HUDEP-2 (cell line): ENCODE results near the gene F2R.
"Not testable (repeated sequence)": the region's sequence is repeated elsewhere in the genome, so short reads cannot be mapped to it uniquely, and the experiment has no call there.

Experiments
- DNase-seq, 76 experiments: peaks; one replicate each; lab custom pipeline; 2025; ENCODE audit not compliant: unreplicated experiment in 76 of 76; lab: John Stamatoyannopoulos, UW

The F2R gene

DNA sequence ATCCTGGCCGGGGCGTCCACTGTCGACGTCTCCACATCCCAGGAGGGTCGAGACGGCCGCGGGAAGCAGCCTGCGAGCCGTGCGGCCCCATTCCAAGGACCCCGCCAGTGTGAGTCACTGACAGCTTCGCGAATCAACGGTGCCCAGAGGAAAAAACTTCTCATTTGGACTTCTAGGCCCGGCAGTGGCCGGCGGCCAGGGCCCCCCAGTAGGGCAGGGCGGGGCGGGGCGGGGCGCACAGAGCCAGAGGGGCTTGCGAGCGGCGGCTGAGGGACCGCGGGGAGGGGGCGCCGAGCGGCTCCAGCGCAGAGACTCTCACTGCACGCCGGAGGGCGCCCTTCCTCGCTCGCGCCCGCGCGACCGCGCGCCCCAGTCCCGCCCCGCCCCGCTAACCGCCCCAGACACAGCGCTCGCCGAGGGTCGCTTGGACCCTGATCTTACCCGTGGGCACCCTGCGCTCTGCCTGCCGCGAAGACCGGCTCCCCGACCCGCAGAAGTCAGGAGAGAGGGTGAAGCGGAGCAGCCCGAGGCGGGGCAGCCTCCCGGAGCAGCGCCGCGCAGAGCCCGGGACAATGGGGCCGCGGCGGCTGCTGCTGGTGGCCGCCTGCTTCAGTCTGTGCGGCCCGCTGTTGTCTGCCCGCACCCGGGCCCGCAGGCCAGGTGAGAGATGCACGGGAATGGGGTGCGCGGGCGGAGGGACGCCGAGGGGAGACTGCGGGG is at the start of gene F2R:
TSS of gene F2R (plus strand) at position 391 of the 720 bp plus-strand sequence. CDS start at position 573, 182 bp downstream.
- DNase-seq: peak in 30 of 76 experiments; percentile 8 to 56 (median 22)

DNA sequence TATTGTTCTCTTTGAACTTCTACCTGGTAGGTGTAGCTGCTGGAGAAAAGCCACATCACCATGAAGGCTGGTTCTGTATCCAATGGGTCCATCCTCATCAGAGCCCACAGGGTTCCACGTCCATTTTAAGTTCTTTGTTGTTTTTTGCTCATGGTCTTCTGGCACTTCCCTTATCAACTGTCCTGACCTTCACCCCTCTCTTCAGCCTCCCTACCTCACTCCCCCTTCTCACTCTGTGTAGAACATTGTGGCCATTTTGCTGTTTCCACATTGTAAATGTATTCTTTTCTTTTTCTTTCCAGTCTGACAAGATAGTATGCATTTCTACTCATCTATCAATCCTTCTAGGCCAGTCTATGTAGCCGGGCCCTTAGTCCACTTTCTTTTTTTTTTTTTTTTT is 48.4 kb upstream of the F2R start:
- DNase-seq: no peak

DNA sequence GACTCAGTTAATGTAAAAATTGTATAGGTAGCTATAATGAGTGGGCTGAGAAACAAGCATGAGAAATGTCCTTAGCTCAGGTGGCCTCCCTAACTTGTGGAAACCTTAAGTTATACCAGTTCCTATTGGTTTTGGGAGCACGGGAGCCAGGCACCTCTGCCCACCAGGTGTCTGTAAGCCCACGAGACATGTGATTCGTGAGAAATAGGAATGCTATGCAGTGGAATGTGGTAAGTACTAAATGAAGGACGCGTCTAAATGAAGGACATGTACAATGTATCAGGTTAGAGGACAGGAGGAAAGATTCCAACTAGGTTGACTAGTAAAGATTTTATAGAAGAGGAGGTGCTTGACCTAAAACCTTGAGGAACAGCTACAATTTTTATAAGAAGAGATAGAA is 46.7 kb upstream of the F2R start:
- no peak for DNase-seq

DNA sequence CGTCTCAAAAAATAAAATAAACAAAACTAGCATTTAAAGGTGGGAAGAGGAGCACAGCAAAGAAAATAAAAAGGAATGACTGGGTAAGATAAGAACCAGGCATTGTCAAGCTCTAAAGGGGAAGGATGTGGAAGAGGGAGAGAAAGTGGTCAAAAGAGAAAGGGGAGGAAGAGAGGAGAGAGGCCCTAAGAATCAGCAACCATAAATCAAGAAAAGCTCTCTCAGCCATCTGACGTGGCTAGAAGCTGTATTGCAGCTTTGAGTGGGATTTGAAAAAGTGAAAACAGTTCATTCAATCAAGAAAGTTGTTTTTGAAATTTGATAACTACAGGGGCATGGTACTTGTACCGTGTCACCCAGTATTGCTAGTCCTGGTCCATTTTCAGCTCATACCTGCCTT is 45.4 kb upstream of the F2R start:
- no peak for DNase-seq

DNA sequence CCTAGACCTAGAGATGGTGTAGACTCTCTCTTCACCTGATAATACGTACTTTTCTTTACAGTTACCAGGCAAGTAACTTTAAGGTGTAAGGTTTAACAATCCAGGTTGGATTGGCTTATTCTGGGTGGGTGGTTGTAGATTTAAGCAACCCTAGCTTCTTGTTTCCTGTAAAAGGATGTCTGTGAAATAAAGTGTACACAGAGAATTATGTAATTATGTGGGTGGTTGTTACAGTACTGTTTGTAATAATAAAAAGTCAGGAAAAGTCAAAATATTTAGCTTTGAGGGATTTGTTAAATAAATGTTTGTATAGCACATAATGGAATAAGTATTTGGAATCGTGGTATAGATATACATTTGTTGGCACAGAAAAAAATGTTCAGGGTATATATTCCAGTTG is 43.7 kb upstream of the F2R start:
- DNase-seq: no peak

DNA sequence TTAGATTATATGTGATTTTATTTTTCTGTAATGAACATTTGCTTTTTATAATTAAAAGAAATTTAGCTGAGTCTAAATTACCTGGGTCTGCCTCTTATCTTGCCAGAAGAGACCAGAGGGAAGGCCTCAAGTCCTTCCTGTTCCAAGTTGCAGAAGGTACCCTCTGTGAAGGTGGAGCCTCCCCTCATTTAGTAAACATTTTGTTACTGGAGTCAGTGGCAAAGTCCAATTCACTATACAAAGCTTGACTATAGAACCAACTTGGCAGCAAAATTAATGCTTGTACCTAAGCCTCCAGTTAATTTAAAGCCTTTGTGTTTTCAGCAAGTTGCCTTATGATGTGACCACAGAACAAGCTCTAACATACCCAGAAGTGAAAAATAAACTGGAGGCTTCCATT is 42.8 kb upstream of the F2R start:
- no peak for DNase-seq

DNA sequence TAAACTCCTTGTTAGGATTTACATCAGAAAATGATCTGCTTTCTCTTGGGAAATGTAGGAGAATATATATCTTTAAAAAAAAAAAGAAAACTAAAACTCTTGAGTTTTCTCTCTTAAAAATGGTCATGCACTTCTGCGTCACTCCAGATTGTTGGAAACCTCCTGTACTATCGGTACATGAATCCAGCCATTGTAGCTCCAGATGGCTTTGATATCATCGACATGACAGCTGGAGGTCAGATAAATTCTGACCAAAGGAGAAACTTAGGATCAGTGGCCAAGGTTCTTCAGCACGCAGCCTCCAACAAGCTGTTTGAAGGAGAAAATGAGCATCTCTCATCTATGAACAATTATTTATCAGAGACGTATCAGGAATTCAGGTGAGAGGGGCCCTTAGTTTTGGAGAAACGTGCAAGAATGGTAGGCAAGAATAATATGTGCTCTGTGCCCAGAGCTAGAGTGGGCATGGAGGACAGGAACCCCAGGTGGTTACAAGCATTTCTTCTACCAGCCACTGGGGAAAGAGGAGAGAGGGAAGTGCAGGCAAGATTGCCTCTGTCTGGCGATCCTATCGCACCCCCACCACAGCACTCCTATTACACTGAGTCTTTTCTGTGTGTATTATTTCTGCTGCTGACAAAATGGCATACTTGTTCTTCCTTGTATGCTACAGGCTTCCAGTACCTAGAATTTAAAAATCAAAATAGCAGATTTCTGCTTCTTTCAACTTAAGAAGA is 41.4 kb upstream of the F2R start:
- DNase-seq: no peak

DNA sequence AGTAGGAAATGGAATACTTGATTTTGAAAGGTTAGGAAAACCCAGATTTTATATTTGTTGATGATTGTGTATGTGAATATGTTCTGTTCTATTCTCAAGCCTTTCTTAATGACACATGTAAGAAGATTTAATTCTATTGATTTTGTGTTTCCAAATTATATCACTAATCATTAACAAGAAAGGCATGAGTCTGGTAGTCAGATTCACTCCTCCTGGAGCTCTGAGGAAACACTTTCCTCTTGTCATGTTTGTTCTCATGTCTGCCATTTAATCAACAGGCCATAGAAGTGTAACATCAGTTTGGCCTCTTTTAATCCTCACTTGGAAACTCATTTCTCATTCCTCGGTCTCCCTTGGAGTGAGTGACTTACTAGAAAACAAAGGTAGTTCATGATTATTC is 40.6 kb upstream of the F2R start:
- no peak for DNase-seq

DNA sequence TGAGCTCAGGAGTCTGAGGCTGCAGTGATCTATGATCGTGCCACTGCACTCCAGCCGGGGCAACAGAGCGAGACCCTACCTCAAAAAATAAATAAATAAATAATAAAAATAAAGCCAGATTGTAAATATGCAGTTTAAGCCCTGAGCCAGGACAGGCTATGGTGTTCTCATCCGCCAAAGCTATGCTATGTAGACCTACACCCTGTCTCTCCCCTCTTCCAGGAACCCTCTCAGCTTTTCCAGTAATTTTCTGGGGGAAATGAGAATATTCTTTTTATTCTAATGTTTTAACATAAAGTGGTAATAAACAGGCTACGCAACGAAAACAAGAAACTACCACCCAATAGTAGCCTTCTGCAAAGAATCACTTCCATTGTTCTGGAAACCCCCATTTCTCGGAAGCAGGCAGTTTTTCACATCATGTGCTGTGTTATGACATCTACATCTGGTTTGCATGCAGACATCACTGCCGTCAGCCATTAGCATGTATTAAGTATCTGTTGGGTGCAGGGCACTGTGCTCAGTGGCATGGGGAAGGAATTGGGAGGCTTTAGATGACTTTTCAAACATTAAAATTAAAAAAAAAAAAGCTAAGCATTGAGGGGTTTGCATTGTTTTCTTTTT is 38.0 kb upstream of the F2R start:
- DNase-seq: no peak

DNA sequence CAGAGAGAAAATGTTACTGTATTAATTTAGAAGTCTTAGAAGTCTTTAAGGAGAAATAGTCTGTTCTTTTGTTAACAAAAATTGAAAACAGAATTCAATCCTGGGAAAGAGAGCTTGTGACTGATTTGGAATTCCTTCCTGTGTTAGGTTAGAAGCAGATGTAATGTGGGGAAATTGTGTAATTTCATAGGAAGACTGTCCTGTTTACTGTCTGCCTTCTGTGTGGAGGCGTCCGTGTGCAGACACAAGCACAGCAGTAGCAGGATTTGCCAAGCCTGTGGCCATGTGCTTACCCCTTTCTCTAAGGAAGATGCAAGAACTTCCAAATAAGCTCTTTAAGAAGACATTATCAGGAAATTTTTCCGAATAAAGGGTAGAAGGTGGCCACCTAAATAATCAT is 36.7 kb upstream of the F2R start:
- DNase-seq: no peak

DNA sequence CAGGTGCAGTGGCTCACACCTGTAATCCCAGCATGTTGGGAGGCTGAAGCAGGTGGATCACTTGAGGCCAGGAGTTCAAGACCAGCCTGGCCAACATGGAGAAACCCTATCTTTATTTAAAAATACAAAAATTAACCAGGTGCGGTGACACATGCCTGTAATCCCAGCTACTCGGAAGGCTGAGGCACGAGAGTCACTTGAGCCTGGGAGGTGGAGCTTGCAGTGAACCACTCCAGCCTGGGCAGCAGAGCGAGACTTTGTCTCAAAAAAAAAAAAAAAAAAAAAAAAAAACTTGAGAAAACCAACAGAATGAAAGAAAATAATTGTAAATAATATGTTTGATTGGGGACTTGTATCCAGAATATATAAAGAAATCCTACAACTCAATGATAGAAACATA is 35.1 kb upstream of the F2R start:
- DNase-seq: not testable (repeated sequence)

DNA sequence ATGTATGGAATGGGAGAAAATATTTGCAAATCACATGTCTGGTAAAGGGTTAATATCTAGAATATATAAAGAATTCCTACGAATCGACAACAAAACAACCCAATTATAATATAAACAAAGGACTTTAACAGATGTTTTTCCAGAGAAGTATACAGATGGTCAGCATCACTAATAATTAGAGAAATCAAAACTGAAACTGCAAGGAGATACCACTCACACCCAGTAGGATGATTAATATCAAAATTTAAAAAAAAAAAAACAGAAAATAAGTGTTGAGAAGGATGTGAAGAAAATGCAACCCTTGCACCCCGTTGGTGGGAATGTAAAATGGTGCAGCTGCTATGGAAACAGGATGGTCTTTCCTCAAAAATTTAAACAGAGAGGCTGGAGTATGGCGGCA is 34.6 kb upstream of the F2R start:
- DNase-seq: no peak

DNA sequence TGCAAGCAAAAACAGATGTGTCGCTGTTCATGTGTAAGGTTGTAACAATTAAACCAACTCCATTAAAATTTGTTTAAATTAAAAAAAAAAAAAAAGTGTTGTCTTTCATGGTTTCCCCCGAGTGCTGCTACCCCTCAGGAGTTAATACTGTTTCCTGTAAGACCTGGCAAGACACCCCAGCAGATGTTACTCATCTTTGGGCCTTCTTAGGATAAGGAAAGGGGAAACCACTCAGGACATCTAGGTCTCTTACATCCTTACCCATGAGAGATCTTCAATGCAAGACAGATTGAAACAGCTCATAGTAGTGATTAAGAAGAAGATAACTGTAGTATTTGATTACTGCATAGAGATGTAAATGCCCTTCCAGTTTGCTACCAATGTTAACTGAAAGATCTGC is 33.5 kb upstream of the F2R start:
- no peak for DNase-seq

DNA sequence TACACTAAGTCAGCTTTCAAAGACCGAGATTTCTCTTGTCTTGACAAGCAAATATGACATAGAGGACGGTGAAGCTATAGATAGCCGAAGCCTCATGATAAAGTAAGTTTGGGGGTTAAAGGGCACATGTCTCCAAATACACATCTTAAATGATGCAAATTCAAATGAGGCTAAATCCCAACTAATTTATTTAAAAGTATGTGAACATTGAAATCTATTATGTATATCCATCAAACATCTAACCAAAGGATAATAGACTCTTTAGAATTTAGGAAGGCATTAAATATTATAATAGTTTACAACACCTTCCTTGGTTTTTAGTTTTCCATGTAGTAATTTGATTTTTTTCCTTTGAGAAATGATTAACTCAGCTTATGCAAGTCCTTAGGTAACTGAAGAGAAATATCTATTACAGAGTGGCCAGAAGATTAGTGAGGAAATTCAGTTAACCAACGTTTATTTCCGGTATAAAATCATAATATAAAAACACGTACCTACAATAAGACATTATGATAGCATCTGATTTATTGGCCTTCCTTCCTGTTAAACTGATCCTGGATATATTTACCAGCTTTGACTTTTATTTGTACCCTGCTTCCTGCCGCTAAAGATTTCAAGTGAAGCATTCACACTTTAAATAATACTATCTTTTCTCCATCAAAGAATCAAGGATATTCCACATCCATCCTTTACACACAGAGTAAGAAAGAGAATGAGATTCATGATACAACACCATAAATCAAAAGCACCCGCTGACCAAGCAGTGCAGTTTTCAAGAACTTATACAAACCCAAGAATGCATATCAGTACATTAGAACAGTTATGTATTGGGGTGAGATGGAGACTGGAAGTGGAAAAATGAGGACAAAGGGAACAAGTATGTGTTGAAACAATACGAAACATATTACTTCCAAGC is 31.9 kb upstream of the F2R start:
- DNase-seq: no peak

DNA sequence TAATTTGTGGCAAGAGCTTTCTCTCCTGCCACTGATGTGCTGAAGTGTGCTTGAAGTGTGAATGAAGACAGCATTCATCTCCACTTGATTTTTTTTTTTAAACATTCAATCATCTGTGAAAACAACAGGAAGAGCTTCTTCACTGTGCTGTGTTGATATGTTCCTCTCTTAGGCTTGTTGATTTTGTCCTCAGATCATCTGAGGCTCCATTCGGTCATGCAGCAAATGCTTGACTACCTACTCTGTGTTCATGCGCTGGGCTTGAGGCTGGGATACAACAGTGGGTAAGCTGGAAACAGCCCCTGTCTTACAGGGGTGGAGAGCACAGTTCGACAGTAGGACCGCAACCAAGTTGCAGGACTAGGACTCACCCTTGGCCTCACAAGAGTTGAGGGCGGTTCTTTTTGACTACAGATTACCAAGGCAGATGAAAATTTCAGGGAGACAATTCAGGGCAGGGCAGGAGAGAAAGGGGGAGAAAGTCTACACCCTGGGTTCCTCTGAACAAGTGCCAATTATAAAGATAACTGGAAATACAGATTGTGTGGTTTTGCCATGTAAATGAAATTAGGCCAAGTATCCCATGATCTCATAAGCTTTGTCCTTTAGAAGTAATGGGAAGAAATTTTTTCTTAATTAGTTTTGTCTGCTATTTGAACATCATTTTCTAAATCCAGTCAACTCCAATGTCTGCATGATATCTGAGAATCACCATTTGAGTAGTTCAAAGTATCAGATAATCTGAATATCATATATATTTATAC is 31.0 kb upstream of the F2R start:
- peak in 16 of 76 experiments; percentile 4 to 47 (median 19) for DNase-seq

DNA sequence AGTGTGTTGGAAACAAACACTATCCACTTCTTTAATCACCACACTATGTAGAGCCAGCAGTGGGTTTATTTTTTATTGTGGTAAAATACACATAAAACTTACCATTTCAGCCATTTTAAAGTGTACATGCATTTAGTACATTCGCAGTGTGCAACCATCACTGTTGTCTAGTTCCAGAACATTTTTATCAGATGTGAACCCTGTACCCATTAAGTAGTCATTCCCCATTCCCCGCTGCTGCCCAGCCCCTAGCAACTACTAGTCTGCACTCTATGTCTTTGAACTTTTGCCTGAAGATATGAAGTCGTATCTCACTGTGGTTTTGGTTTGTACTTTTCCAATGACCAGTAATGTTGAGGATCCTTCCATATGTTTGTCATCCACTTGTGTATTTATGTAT is 30.2 kb upstream of the F2R start:
- no peak for DNase-seq

DNA sequence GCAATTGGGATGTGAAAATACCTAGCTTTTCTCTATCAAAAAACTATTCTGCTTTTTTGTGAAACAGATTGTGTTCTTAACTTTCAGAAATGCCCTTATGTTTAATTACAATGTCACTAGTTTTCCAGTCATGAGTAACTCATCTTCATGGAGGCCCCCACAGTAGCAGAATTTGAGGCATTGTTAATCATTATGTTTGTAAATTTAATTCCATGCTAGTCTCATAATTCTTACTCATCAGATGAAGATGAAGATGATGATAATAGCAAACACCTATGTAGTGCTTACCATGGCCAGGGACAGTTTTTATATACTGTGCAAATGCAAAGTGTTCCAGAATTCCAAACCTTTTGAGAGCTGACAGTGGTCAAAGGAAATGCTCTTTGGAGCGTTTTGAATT is 27.7 kb upstream of the F2R start:
- no peak for DNase-seq

DNA sequence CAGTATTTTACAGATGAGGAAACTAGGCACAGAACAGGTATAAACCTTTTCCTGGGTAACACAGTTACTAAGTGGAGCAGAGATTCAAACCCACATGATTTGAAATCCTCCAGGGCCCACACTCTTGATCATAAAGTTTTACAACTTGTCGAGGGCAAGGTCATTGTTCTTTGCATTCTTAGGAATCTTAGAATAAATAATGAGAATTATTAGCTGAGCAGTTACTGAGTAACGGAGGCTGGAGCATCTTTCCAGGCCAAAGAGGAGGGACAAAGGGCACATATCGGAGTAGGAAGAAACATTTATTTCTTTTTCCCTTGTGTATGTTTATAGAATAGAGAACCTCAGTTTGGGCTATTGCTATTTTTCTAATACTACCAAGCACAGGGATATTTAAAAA is 27.1 kb upstream of the F2R start:
- no peak for DNase-seq

DNA sequence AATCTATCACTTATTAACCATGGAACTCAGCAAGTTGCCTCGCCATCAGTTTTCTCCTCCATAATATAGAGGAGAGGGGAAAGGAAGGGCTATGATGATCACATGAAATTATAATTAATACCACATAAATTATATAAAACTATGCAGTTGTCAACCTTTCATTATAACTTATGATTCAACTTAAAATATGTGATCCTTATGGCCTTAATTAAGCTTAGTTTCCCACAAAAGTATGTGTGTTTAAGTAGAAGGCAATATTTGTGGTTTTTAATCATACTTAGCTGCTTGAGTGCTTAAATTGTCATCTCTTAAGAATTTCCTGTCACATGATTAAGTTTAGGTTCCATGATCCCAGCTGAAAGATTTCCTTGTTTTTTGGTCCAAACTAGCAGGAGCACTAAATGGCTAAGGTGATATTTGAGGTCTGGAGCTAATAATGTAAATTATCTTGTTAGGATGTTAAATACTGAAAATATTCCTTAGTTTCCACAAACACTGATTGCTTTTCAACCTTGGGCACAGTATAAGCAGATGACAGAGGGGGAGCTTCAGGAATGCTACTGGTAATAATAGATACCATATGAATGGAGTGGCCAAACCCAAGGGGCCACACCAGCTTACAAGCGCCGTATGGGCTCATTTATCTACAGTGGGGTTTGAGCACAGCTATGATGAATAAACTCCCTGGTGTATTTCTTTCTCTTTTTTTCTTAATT is 26.4 kb upstream of the F2R start:
- no peak for DNase-seq
